OCI-LY1 (cell line): ENCODE data around the gene ST3GAL2.

ENCODE experiments used
- H2AFZ ChIP-seq: fragments of 200-600 bp; sonication (generic), shearing (Covaris generic); 2 replicates; pipeline ENCODE4 v1.6.0; 2014; ENCODE audit warnings: antibody characterized with exemption, mild to moderate bottlenecking, low read length
- H3F3A ChIP-seq: fragments of 200-600 bp; sonication (generic), shearing (Covaris generic); 2 replicates; pipeline ENCODE4 v1.6.0; 2014; ENCODE audit warnings: mild to moderate bottlenecking, antibody characterized with exemption, low read length, moderate library complexity; ENCODE audit not compliant: insufficient read depth
- H3K27ac ChIP-seq: fragments of 200-600 bp; sonication (generic); 2 replicates; pipeline ENCODE4 v1.5.1; 2014; ENCODE audit warnings: low read length, mixed run types, mild to moderate bottlenecking, low read depth; ENCODE audit not compliant: poor library complexity, severe bottlenecking
- H3K27me3 ChIP-seq: fragments of 200-600 bp; sonication (generic); 2 replicates; pipeline ENCODE4 v1.6.0; 2014; ENCODE audit warnings: antibody characterized with exemption, mild to moderate bottlenecking, low read length, moderate library complexity; ENCODE audit not compliant: insufficient read depth
- H3K36me3 ChIP-seq: fragments of 200-600 bp; sonication (generic); 2 replicates; pipeline ENCODE4 v1.6.1; 2014; ENCODE audit warnings: mild to moderate bottlenecking, antibody characterized with exemption, low read length, moderate library complexity, mixed read lengths; ENCODE audit not compliant: insufficient read depth
- H3K4me1 ChIP-seq: fragments of 200-600 bp; sonication (generic); 2 replicates; pipeline ENCODE4 v1.5.1; 2014; ENCODE audit warnings: mild to moderate bottlenecking, low read length, moderate library complexity; ENCODE audit not compliant: insufficient read depth, severe bottlenecking
- H3K4me2 ChIP-seq: fragments of 200-600 bp; sonication (generic), shearing (Covaris generic); 2 replicates; pipeline ENCODE4 v1.6.1; 2014; ENCODE audit warnings: low read length
- H3K4me3 ChIP-seq: fragments of 200-600 bp; sonication (generic); 2 replicates; pipeline ENCODE4 v1.5.1; 2014; ENCODE audit warnings: low read length, low read depth, mild to moderate bottlenecking, mixed read lengths; ENCODE audit not compliant: poor library complexity, severe bottlenecking
- H3K79me2 ChIP-seq: fragments of 200-600 bp; shearing (Covaris generic); 2 replicates; pipeline ENCODE4 v1.6.1; 2016; ENCODE audit warnings: mixed run types, low read length, mixed read lengths; ENCODE audit not compliant: insufficient read depth
- H3K9ac ChIP-seq: fragments of 200-600 bp; sonication (generic), shearing (Covaris generic); 2 replicates; pipeline ENCODE4 v1.6.1; 2014; ENCODE audit warnings: mild to moderate bottlenecking, low read length, mixed read lengths
- H3K9me2 ChIP-seq: fragments of 200-600 bp; sonication (generic), shearing (Covaris generic); 2 replicates; pipeline ENCODE4 v1.6.1; 2014; ENCODE audit warnings: low read depth, mild to moderate bottlenecking, low read length, mixed read lengths
- H3K9me3 ChIP-seq: fragments of 200-600 bp; shearing (Covaris generic); 2 replicates; pipeline ENCODE4 v1.6.1; 2014; ENCODE audit warnings: low read length, mixed read lengths
- H4K20me1 ChIP-seq: fragments of 200-600 bp; sonication (generic), shearing (Covaris generic); 2 replicates; pipeline ENCODE4 v1.6.0; 2016; ENCODE audit warnings: mild to moderate bottlenecking, low read length; ENCODE audit not compliant: insufficient read depth
- EZH2 ChIP-seq: fragments of 200-600 bp; sonication (generic), shearing (Covaris generic); IDR thresholded peaks from 2 replicates; pipeline ENCODE4 v1.8.0; 2017; ENCODE audit warnings: borderline replicate concordance, mixed run types, mild to moderate bottlenecking, antibody characterized with exemption, low read length, moderate library complexity, mixed read lengths
- TF ChIP-seq, protein P1 (sequence below): fragments of 200-600 bp; sonication (generic), shearing (Covaris generic); IDR thresholded peaks from 2 replicates; pipeline ENCODE4 v1.5.1; 2017; ENCODE audit warnings: mild to moderate bottlenecking, antibody characterized with exemption, low read length, moderate library complexity, mixed read lengths

Gene ST3GAL2

DNA sequence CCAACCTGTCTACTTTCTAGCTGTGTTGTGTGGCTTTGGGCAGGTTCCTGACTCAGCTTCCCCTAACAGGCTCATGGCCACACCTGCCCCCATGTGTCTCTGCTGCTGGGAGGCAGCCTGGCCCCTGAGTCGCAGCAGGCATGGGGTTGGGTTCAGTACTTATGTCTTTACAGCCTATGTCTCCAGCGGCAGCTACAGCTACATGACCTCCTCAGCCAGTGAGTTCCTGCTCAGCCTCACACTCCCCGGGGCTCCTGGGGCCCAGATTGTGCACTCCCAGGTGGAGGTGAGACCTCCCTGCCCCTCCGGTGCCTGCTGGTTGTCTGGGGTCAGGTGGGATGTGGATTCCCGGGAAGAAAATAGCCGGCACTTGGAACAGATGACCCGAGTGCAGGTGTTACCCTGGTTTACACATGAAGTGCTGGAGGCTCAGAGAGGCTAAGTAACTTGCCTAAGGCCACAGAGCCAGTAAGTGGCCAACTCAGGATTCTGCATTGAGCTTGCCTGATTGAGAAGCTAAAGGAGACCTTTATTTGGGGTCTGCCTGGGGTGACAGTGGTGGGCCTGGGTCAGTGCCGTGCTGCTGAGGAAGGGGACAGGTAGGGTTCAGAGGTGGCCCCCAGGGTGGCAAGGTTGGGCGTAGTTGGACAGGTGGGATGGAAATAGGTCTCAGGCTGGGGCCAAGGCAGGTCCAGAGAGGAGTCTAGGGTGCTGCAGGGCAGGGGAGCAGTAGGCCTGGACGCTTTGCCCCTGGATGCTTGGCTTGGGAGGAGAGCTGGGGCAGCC is 31.4 kb upstream of the ST3GAL2 start:
- Histone ChIP-seq H3K79me2 (no peaks in the 10 kb centered on the region), H3K4me1 (peaks cover 2% of the 10 kb centered on the region), H3K9me2 (no peaks in the 10 kb centered on the region), H3K36me3 (no peaks in the 10 kb centered on the region), H3K4me3 (no peak overlapping the region), H3K9me3 (no peaks in the 10 kb centered on the region), H3K9ac (no peak overlapping the region), H3K27ac (no peak overlapping the region), H4K20me1 (no peaks in the 10 kb centered on the region), H2AFZ (no peak overlapping the region), H3K27me3 (no peaks in the 10 kb centered on the region), H3F3A (no peaks in the 10 kb centered on the region), H3K4me2 (no peak overlapping the region)
- TF ChIP-seq EZH2: no peak
- TF ChIP-seq, protein P1, sequence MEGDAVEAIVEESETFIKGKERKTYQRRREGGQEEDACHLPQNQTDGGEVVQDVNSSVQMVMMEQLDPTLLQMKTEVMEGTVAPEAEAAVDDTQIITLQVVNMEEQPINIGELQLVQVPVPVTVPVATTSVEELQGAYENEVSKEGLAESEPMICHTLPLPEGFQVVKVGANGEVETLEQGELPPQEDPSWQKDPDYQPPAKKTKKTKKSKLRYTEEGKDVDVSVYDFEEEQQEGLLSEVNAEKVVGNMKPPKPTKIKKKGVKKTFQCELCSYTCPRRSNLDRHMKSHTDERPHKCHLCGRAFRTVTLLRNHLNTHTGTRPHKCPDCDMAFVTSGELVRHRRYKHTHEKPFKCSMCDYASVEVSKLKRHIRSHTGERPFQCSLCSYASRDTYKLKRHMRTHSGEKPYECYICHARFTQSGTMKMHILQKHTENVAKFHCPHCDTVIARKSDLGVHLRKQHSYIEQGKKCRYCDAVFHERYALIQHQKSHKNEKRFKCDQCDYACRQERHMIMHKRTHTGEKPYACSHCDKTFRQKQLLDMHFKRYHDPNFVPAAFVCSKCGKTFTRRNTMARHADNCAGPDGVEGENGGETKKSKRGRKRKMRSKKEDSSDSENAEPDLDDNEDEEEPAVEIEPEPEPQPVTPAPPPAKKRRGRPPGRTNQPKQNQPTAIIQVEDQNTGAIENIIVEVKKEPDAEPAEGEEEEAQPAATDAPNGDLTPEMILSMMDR: no peak

DNA sequence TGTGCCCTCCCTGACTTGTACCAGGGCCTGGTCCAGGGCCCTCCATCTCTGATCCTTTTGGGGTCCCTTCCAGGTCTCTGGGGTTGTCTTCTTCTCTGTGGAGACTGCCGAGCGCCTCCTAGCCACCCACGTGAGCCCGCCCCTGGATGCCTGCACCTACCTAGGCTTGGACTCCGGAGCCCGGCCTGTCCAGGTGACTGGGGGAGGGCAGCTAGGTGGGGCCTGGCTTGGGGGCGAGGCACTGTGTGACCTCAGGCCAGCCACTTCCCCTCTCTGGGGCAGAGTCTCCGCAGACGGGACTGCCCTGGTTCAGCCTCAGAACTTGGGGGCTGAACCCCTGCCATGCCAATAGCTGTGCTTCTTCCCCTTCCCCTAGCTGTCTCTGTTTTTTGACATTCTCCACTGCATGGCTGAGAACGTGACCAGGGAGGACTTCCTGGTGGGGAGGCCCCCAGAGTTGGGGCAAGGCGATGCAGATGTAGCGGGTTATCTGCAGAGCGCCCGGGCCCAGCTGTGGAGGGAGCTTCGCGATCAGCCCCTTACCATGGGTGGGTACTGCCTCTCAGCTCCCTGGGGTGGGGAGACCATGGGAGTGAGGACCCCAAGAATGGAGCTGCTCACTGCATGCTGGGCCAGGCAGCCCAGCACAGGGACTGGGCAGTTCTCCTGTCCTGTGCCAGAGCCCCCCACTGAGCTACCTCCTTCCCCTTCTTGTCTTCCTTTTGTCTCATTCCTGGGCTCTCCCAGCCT is 30.1 kb upstream of the ST3GAL2 start:
- no peaks in the 10 kb centered on the region for H3K79me2 ChIP-seq
- H3K4me2 ChIP-seq: no peak overlapping the region
- no peaks in the 10 kb centered on the region for H3K9me3 ChIP-seq
- no peaks in the 10 kb centered on the region for H3K9me2 ChIP-seq
- no peaks in the 10 kb centered on the region for H3F3A ChIP-seq
- no peaks in the 10 kb centered on the region for H3K27me3 ChIP-seq
- H3K4me1 ChIP-seq: peaks cover 3% of the 10 kb centered on the region
- TF ChIP-seq, protein P1: no peak
- TF ChIP-seq EZH2: no peak
- H2AFZ ChIP-seq: no peak overlapping the region
- no peak overlapping the region for H3K4me3 ChIP-seq
- H4K20me1 ChIP-seq: no peaks in the 10 kb centered on the region
- H3K9ac ChIP-seq: no peak overlapping the region
- no peaks in the 10 kb centered on the region for H3K36me3 ChIP-seq
- H3K27ac ChIP-seq: no peak overlapping the region

DNA sequence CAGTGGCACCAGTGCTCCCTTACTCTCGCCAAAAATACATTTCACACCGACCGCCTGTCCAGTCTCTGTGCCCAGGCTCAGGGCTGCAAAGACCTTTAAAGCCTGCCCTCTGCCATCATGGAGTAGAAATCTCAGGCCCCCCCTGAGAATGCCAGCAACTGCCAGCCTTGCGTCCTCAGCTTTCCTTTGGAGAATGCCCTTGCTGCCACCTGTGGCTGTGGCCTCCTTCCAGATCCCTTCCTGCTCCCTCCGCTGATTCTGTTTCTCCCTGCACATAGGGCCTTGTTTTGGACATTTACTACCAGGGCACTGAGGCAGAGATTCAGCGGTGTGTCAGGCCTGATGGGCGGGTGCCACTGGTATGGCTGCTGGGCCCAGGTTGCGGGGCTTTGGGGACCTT is 28.7 kb upstream of the ST3GAL2 start:
- no peak overlapping the region for H3K4me3 ChIP-seq
- H3K4me1 ChIP-seq: peaks cover 4% of the 10 kb centered on the region
- H3K9me3 ChIP-seq: no peaks in the 10 kb centered on the region
- no peak overlapping the region for H3K27ac ChIP-seq
- H3K9ac ChIP-seq: no peak overlapping the region
- H3K27me3 ChIP-seq: no peaks in the 10 kb centered on the region
- no peaks in the 10 kb centered on the region for H3K36me3 ChIP-seq
- H4K20me1 ChIP-seq: no peaks in the 10 kb centered on the region
- no peak overlapping the region for H2AFZ ChIP-seq
- no peak overlapping the region for H3K4me2 ChIP-seq
- TF ChIP-seq EZH2: no peak
- TF ChIP-seq, protein P1: no peak
- H3K79me2 ChIP-seq: no peaks in the 10 kb centered on the region
- no peaks in the 10 kb centered on the region for H3F3A ChIP-seq
- H3K9me2 ChIP-seq: no peaks in the 10 kb centered on the region
